ENCODE measurements around the gene FAAP20. TPM values are rescaled to one million over a fixed set of nuclear protein-coding genes. Genes with fewer than 3 reads are reported as not detected.

The FAAP20 gene
- total RNA-seq, 1 experiment from 2014 or later = 112 TPM

DNA sequence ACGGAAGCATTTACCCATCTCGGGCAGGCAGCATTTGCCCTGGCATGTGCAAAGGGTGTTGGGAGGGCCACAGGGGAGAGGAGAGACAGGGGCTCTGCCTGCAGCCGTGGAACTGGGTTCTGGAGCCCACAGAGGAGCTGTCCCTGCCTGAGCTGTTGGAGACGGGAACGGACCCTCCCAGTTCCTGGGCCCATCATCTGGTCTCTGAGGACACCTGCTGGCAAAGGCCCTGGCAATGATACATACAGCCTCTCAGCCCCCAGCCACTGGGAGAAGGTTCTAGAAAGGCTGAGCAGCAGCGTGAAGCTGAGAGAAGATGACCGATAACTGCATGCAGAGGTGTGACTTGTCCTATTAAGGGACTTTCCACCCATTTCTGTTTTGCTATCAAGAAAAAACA lies 31.4 kb downstream of the FAAP20 start:
- intact Hi-C loops (cut with micrococcal nuclease) = no loop called here
- Histone ChIP-seq H4K20me1 (ENCODE audit: insufficient read depth) (no peaks in the 10 kb centered on the region), H3K27me3 (ENCODE audit: insufficient read depth, low read length) (no peaks in the 10 kb centered on the region), H3K9me2 (ENCODE audit: insufficient read depth) (no peaks in the 10 kb centered on the region), H3K79me2 (ENCODE audit: insufficient read depth, low read length) (no peaks in the 10 kb centered on the region), H3K36me3 (ENCODE audit: control insufficient read depth in 1 of 2, insufficient read depth in 2 of 2, low read length in 2 of 2) (peaks cover 0 to 6% of the 10 kb centered on the region in 2 experiments; a peak in 1 of 4 replicates), H2AFZ (ENCODE audit: low read depth, low read length, poor library complexity, severe bottlenecking) (no peak overlapping the region), H3K4me2 (ENCODE audit: low read length) (no peak overlapping the region), H3K27ac (ENCODE audit: low read depth, low read length) (no peak overlapping the region), H3K9ac (ENCODE audit: low read length) (no peak overlapping the region), H3K4me3 (replicated peaks in 1 of 2; ENCODE audit: low read depth in 1 of 2, low read length in 2 of 2) (no peak overlapping the region), H3K4me1 (ENCODE audit: control insufficient read depth in 1 of 2, insufficient read depth in 2 of 2, low read length in 2 of 2) (no peaks in the 10 kb centered on the region), H3K9me3 (ENCODE audit: control insufficient read depth in 1 of 2, insufficient read depth in 1 of 2, low read depth in 1 of 2, low read length in 2 of 2) (peaks cover 3 to 6% of the 10 kb centered on the region in 2 experiments; a peak in 2 of 4 replicates)
- TF ChIP-seq, protein P1, sequence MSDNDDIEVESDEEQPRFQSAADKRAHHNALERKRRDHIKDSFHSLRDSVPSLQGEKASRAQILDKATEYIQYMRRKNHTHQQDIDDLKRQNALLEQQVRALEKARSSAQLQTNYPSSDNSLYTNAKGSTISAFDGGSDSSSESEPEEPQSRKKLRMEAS (IDR thresholded peaks at IDR 0.05) = no peak
- TF ChIP-seq EZH2phosphoT487 (IDR thresholded peaks at IDR 0.05; ENCODE audit: borderline replicate concordance) (no peak), EGR1 (IDR thresholded peaks at IDR 0.05; ENCODE audit: low read depth) (no peak), ZNF274 (IDR thresholded peaks at IDR 0.05; ENCODE audit: low read depth, low read length) (no peak), POLR2A (IDR thresholded peaks at IDR 0.05; ENCODE audit: borderline replicate concordance, extremely low read depth, insufficient read depth, insufficient read length) (no peak), EZH2 (IDR thresholded peaks at IDR 0.05) (no peak), ZFX (IDR thresholded peaks at IDR 0.05) (no peak), JUND (IDR thresholded peaks at IDR 0.05) (no peak), YY1 (IDR thresholded peaks at IDR 0.05; ENCODE audit: extremely low read depth, insufficient replicate concordance, low read depth, low read length) (no peak), POLR2AphosphoS5 (IDR thresholded peaks at IDR 0.05; ENCODE audit: low read depth, low read length) (no peak), SP1 (IDR thresholded peaks at IDR 0.05; ENCODE audit: low read depth) (no peak), CBX3 (IDR thresholded peaks at IDR 0.05; ENCODE audit: low read depth) (no peak)
- TF ChIP-seq, protein P2, sequence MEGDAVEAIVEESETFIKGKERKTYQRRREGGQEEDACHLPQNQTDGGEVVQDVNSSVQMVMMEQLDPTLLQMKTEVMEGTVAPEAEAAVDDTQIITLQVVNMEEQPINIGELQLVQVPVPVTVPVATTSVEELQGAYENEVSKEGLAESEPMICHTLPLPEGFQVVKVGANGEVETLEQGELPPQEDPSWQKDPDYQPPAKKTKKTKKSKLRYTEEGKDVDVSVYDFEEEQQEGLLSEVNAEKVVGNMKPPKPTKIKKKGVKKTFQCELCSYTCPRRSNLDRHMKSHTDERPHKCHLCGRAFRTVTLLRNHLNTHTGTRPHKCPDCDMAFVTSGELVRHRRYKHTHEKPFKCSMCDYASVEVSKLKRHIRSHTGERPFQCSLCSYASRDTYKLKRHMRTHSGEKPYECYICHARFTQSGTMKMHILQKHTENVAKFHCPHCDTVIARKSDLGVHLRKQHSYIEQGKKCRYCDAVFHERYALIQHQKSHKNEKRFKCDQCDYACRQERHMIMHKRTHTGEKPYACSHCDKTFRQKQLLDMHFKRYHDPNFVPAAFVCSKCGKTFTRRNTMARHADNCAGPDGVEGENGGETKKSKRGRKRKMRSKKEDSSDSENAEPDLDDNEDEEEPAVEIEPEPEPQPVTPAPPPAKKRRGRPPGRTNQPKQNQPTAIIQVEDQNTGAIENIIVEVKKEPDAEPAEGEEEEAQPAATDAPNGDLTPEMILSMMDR (IDR thresholded peaks at IDR 0.05 in 2 of 3, conservative IDR thresholded peaks at IDR 0.05 in 1 of 3; ENCODE audit: borderline replicate concordance in 1 of 3, insufficient read depth in 1 of 3, low read depth in 2 of 3, low read length in 2 of 3) = no peak
- CTCF ChIA-PET = no interaction called here
- no peak for ATAC-seq
- RAD21 ChIA-PET (ENCODE audit: low non-redundant PET in 1 of 2, low total read pairs in 2 of 2, uncharacterized antibody in 2 of 2, unreplicated experiment in 2 of 2) = no interaction called here
- POLR2A ChIA-PET = no interaction called here
- DNase-seq (ENCODE audit: low read depth, low spot score) = no peak
- no TSS peak for BruUV-seq (replicated peaks)
